T follicular helper cell (primary cell): ENCODE data around the gene ATF6.

Source experiments
- DNase-seq: peaks from one replicate; pipeline ENCODE4 v3.0.0-alpha.2; 2020; ENCODE audit warnings: low read depth

Gene ATF6

DNA sequence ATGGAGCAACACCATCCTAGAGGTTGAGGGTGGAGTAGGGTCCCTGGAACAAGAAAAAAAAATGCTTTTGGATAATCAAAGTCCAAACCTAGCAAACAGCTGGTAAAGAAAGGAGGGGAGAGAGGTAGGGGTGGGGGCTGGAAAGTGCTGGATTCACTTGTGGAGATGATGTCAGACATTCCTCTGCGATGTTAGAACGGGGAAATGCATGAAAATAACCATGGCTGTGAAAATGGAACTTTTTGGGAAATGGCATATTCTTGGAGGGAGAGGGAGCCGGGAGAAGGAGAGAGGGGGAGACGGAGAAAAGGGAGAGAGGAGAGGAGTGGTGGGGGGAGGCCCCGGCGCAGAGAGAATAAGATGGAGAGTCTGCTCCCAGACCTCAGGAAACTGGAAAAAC lies 203.9 kb downstream of the ATF6 start:
- DNase-seq: no peak

DNA sequence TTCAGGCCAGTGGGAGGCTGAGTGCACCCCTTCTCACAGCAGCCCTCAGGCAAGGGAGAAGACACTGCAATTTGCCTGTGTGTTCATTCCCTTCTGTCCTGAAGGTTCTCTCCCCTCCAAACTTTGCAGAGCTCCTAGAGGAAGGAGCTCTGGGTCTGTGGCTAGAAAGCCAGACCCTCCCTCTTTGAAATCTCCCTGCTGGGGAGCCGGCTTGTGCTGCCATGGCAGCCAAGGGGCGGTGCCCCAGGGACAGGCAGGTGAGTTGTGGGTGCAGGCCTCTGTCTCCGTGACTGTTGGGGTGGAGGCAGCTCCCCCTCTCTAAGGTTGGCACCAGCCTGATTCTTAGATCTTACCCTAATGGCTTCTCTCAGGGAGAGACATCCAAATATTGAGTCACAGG lies 204.5 kb downstream of the ATF6 start:
- DNase-seq: no peak

DNA sequence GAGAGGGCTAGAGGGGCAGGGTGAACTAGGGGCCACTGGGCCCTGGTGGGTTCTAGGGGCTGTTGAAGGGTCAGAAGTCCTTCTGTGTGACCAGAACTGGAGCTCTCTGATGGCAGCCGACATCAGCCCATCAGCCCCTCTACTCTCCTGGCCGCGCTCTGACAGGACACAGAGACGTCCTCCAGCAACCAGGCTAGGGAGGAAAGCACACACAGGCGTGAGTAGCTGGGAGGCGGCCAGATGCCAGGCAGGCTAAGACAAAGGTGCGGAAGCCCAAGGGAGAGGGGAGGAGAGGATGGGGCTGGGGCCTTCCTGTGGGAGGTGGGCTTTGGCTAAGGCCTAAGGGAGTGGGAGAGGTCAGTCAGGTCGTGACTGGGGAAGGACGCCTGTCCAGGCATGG lies 206.7 kb downstream of the ATF6 start:
- no peak for DNase-seq

DNA sequence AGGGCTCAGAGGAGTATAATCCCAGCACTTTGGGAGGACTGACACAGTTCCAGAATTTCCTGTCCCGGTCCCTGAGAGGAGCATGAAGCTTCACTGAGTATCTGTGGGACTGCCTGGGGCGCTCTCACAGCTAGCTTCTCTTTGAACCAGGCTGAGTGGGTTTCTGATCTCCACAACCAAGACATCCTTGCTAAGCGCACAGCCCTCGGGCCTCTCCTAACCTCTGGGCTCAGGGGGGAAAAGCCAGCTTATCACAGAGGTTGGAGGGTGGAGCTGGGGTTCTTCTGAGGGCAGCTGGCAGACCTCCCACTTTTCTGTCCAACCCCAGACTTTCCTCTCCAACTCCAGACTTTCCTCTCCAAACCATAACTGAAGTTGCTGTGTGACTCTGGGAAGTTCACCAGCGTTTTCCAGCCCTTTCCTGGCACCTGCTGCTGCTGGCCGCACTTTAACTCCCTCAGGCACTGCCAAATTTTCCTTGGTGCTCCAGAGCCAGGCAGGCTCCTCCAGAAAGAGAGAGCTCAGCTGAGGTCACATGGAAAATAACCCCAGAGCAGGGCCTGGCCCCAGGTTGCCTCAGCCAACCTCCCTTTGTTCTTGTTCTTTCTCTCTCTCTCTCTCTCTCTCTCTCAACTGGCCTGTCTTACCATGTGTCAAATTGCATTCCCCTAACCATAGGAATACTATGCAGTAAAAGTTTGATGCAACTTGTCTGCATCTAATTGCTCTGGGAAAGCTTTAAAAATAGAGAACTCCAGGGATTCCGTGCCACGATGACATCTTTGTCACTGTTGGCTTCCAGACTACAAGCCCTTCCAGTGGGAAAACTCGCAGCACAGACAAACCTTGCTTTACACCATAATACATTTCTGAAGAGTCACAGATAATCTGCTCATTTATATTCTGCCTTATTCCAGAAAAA lies 208.1 kb downstream of the ATF6 start:
- no peak for DNase-seq

DNA sequence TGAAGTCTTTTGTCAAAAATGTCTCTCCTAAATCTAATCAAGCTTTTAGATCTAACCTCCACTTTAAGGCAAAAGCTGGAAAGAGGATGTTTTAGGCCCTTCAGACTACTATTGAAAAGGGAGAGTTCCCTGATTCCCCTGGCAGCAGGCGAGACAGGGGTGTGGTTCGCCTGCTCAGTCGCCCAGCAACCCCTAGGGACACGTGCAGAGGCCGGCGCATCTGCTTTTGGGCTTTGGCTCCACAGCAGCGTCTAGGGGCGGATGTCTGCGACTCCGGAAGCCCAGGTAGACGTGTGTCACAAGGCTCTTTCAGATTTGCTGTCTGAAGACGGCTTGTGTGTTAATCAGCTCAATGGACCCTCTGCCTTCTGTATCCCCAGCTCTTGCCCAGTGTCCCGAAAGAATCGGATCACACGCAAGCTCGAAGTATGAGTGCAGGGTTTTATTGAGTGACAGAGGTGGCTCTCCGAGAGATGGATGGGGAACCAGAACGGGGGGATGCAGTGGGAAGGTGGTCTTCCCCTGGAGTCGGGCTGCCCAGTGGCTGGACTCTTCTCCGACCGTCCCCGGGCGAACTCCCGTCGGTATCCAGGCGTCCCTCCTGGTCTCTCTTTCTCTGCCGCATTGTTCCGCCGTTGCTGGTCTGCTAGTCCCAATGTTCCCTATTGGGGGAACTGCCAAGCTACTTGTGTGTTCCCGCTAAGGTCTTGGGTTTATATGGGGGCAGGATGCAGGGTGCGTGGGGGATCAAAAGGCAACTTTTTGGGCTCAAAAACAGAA lies 212.1 kb downstream of the ATF6 start:
- DNase-seq: no peak

DNA sequence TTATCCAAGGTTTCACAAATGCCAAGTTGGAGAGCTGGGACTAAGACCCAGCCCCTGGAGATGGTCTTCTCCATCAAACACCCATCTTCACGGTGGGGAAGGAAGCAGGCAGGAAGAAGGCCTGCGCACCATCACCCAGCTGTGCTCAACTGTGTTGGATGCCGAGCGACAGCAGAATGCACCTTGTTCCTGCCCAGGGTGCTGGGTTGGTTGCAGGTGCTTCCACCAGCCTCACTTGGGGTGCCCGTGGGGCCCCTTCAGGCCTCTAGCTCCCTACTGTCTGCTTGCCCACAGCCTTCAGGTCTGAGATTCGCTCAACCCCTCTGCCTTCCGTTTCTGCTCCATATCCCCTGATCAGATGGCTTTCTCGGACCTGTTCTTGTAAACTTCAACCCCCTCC lies 215.0 kb downstream of the ATF6 start:
- no peak for DNase-seq

DNA sequence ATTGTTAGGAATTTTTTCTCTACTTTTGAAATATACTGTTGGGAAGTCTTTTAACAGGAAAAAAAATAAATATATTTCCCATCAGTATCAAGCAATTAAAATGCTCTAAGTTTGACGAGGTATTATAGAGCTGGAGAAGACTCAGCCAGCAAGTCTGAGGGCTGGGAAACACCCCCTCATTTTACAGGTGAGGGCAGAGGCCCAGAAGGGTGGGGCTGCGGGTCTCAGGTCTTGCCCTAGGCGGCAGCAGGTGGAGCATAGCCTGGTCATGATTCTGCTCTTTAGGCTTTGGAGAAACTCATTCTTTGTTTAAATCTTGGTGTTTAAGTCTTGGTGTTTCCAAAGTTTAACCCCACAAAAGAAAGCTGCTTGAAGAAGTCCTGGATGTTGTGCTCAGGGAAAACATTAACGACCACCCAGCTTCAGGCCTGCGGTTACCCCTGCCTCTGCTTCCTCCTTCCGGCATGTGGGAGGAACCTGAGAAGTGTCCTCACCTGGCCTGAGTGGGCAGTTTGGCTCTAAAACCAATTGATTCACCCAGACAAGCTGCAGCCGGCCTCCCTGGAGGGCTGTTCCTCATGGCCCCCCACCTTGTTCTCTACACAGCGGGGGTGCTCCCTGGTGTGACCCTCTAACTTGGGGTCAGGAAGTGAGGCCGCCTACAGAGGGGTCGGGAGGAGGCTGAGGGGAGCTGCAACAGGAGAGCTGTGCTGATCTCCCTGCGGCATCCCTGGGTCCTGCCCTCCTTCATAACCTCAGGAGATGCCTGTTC lies 215.8 kb downstream of the ATF6 start:
- no peak for DNase-seq

DNA sequence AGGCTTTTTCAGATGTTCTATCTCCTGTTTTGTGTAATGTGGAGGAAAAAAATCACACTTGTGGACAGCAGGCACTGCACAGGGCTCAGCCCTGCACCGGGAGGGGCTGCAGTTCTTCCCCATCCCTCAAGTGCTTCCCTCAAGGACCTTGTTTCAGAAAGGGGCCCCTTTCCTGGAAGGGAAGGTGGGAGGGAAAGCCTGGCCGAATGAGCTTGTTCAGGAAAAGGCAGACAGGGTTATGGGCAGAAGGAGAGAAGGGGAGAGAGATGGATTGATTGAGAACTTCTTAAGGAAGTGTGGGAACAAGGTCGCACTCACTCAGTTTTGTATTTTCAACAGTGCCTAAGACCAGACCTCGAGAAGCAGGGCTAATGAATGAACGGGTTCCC lies 216.4 kb downstream of the ATF6 start:
- DNase-seq: no peak

DNA sequence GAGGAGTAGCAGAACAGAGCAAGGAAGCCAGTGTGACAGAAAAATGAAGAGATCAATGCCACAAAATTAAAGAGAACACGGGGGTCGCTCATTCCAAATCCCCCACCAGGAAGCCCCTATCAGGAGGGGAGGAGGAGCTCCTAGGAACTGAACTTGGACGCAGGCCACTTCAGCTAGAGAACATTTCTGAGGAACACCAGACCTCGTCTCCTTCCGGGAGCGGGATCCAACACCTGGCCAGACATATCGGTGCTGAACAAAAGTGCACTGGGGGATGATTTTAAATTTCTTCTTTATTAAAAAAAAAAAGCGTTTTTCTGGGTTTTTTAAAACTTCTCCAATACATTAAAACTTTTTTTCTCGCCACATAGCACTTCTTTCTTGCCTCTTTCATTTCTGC lies 216.8 kb downstream of the ATF6 start:
- DNase-seq: no peak

DNA sequence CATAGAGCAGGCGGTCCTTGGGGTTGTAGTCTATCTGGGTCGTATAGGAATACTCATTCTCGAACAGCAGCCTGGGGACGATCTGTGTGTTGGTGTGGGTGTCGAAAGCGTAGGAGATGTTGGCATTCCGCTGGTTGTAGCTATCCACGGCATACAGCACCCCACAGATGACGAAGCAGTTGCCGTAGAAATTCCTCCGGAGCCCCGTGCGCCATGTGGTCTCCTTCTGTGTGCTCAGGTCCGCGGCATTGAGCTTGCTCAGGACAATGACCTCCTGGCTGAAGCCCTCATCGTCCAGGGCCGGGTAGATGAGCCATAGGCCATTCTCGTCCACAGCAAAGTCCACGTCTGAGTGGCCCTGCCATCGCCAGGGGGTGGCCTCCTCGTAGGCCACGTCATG lies 217.6 kb downstream of the ATF6 start:
- no peak for DNase-seq

DNA sequence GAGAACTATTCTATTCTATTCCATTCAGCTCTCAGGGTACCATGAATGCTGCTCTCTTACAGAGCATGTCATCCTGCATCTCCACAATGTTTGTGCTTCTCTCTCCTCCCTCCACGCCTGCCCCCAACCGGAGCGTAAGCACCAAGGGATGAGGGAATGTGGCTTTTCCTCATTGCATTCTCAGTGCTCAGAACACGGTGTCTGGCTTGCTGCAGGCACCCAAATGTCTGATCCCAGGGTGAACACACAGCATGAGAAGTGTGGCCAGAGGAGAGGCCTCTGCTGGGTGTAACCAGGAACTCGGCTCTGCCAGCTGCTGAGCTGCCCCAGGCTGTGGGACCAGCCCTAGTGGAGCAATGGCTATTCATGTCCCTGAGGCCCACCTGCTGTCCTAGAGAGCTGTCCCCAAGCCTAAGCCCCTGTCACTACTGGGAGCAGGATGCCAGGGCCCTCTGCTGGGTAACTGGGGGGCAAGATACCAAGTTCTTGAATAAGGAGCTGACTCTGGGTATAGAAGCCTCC lies 219.2 kb downstream of the ATF6 start:
- DNase-seq: no peak

DNA sequence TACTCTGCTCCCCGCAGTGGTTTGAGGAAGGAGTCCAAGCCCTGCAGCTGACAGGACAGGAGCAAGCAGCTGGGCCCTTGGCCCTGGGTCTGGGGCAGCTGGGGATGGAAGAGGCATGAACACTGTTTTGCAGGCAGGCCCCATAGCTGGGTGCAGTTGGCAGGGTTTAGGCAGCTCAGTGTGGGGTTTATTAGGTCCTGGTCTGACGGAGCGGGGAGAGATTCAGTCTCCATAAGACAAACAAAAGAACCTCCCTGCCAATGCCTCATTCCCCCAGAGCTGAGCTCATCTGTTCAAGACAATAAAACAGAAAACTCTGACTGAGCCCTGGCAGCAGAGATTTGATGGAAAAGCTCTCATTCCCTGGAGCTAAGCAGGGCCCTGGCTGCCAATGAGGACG lies 220.2 kb downstream of the ATF6 start:
- no peak for DNase-seq

DNA sequence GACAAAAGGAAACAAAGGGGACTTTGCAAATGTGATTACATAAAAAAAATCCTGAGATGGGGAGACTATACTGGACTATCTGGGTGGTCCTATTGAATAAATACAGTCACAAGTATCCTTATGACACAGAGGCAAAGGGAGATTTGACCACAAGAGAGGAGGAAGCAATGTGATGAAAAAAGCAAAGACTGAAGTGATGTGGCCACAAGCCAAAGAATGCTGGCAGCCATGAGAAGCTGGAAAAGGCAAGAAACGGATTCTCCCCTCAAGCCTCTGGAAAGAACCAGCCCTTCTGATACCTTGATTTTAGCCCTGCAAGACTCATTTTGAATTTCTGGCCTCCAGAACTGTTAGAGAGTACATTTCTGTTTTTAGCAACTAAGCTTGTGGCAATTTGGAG lies 221.2 kb downstream of the ATF6 start:
- DNase-seq: no peak

DNA sequence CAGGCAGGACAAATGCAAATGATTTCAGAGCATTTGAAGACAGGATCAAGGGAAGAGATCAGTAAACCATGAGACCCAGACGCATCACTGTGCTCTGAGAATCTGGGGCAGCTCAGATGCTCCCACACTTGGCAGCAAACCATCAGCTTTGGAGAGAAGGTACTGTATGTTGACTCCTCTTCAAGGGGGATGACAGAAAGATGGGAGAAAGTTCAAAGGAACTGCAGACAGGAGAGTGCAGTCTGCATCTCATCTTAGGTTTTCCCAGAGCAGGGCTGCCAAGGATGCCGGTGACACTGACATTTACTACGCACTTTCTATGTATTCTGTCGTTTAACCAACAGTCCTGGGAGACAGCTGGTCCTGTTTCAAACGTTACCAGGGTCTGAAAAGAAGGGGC lies 221.8 kb downstream of the ATF6 start:
- no peak for DNase-seq

DNA sequence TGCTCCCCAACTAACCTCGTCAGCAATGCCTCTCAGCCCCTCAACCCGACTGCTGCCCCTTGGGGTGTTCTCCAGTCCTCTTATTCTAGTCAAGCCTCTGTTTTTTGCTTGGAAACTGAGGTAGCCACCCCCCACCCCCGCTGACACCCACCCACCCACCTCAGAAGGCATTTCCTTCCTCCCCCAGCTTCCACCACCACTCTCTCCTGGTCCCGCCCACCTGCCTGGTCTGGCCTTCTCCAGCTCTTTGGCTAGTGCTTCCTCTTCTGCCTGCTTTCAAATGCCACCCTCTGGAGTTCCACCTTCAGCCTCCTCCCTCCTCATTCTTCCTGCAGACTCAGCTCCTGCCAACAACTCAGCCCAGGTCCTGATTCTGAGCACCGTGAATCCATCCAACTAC lies 222.3 kb downstream of the ATF6 start:
- DNase-seq: no peak

DNA sequence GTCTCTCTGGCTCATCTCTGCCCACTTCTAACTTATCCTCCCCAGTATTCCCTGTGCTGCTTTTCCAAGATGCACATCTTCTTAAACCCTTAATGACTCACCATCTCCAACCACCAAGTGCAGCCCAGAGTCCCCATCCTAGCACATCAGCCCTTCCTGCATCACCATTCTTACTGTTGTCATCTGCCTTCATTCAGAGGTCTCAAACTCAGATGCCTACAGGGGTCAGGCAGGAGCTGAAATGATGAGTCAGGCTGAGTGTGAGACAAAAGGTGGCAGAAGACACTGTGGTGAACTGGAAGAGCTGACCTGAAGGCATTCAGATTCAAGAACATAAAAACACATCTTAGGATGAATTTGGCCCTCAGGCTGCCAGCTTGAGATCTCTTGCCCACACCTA lies 223.0 kb downstream of the ATF6 start:
- no peak for DNase-seq

DNA sequence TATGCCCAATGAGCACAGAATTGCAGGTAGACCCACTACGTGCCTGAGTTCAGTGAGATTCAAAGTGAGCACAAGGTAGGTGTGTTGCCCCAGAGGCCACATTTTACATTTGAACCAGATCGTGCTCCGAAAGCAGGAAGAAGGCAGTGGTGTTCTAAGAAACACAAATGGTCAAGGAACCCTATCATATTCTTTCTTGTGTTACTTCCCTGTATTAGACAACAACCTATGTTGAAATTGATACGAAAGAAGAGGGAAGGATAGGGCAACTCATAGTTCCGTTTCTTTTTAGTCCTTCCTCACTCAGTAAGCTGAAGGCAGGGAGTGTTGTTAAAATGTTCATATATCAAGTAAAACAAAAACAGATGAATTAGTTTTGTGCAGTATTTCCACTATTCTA lies 223.7 kb downstream of the ATF6 start:
- DNase-seq: no peak

DNA sequence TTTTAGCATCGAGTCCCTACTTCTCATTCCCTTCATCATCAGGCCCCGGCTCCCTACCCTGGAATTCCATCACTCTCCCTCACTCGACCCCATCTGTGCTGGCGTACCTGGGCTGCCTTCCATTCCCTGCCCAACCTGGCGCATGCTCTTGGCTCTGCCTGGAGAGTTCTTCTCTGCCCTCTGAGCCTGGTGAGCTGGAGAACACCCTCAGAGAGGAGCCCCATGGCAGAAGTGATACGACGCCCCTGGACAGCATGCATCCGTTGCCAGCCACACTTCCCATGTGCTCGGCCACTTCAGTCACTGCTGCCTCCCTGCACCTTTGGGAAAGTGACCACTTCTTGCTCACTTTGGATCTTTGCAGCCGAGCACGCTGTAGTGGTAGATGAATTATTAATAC lies 227.5 kb downstream of the ATF6 start:
- no peak for DNase-seq

DNA sequence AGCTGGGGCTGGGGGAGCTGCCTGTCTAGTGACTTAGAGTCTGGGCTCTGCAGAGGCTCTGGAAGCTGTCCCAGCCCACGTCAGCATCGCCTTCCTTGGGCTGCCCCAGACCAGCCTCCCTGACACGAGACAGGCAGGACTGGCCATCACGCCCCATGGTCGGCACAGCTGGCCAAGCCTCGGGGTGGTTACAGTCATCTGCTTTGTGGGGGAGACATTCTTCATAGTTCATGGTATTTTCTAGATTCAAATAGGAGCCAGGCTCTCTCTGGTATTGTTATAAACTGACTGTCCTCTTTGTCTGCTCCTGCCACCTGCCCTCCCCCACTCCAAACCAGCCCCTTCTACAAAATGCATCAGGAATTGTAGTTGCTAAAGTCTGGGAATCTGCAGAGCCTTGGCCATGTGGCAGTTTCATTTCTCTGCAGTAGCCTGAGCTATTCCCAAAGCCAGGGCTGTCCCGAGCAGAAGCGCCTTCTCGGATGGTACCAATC lies 228.1 kb downstream of the ATF6 start:
- DNase-seq: no peak

DNA sequence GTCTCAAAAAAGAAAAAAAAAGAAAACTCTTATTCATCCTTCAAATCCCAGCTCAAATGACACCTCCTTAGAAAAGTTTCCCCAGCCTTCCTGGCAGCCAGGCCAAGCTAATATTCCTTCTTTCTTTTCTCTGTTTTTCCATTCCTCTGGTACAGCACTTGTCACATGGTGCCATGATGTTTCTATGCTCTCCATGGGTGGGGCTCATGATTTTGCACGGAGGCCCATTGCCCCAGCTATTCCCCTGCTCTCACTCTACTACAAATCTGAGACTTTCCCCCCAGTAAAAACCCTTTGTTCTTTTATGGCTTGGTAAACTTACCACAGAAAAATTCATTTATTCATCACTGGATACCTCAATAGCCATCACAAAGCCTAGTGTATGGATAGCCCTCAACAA lies 231.0 kb downstream of the ATF6 start:
- no peak for DNase-seq

DNA sequence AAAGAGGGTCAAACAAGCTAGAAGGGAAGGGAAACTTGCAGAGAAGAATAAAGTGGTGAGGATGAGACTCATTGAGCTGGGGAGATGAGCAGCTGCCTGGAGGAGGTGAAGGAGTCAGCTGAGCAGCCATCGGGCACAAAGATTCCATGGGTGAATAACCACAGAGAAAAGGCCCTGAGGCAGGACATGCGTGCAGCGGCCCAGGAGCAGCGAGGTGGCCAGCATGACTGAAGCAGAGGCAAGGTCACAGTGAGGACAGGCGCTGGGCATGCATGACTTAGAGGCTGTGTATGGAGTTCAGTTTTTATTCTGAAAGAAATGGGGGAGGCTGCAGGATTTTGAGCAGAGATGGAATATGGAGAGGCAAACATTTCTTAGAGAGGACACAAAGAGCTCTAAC lies 232.7 kb downstream of the ATF6 start:
- no peak for DNase-seq
